Karpas-422 (cell line): ENCODE results near the gene KCNQ1. TPM values are rescaled to one million over a fixed set of nuclear protein-coding genes. Genes with fewer than 3 reads are reported as not detected.

ENCODE experiments used
- DNase-seq: peaks from one replicate; pipeline ENCODE4 v3.0.0-alpha.2; 2015
- H2AFZ ChIP-seq: fragments of 200-600 bp; sonication (generic); 2 replicates; pipeline ENCODE4 v1.6.1; 2014; ENCODE audit warnings: antibody characterized with exemption, low read length, mixed read lengths
- H3K27ac ChIP-seq: fragments of 200-600 bp; sonication (generic); 2 replicates; pipeline ENCODE4 v1.5.1; 2014; ENCODE audit warnings: mild to moderate bottlenecking, low read length, moderate library complexity
- H3K27me3 ChIP-seq: fragments of 200-600 bp; sonication (generic); 2 replicates; pipeline ENCODE4 v1.6.1; 2014; ENCODE audit warnings: low read length, mixed read lengths
- H3K36me3 ChIP-seq: fragments of 200-600 bp; sonication (generic); 2 replicates; pipeline ENCODE4 v1.6.1; 2014; ENCODE audit warnings: low read length, mixed read lengths; ENCODE audit not compliant: insufficient read depth
- H3K4me1 ChIP-seq: fragments of 200-600 bp; sonication (generic); 2 replicates; pipeline ENCODE4 v1.6.1; 2014; ENCODE audit warnings: mild to moderate bottlenecking, low read length, mixed read lengths
- H3K4me2 ChIP-seq: fragments of 200-600 bp; sonication (generic); 2 replicates; pipeline ENCODE4 v1.6.1; 2014; ENCODE audit warnings: low read length, low read depth, mild to moderate bottlenecking; ENCODE audit not compliant: poor library complexity, severe bottlenecking
- H3K4me3 ChIP-seq: fragments of 200-600 bp; sonication (generic); 2 replicates; pipeline ENCODE4 v1.5.1; 2014; ENCODE audit warnings: mild to moderate bottlenecking, antibody characterized with exemption, low read length, mixed read lengths
- H3K79me2 ChIP-seq: fragments of 200-600 bp; sonication (generic); 2 replicates; pipeline ENCODE4 v1.6.1; 2014; ENCODE audit warnings: mild to moderate bottlenecking, low read length, mixed read lengths
- H3K9ac ChIP-seq: fragments of 200-600 bp; sonication (generic); 2 replicates; pipeline ENCODE4 v1.6.0; 2014; ENCODE audit warnings: low read length
- H3K9me2 ChIP-seq: fragments of 200-600 bp; sonication (generic), shearing (Covaris generic); replicated peaks from 2 replicates; pipeline ENCODE4 v1.6.0; 2014; ENCODE audit warnings: mild to moderate bottlenecking, low read length, moderate library complexity; ENCODE audit not compliant: insufficient read depth
- H3K9me3 ChIP-seq: fragments of 300-700, 200-600 bp; sonication (generic); 2 replicates; pipeline ENCODE4 v1.6.1; 2014; ENCODE audit warnings: low read length, mixed read lengths
- H4K20me1 ChIP-seq: fragments of 200-600 bp; sonication (generic); 2 replicates; pipeline ENCODE4 v1.6.1; 2014; ENCODE audit warnings: mild to moderate bottlenecking, antibody characterized with exemption, low read length, low read depth; ENCODE audit not compliant: insufficient read depth
- total RNA-seq: library from RNA; depleted of rRNA; stranded (reverse); fragments of >200 nt; shearing (Covaris generic); gene quantifications from 2 replicates; pipeline ENCODE4 v1.2.3, GENCODE V29; 2014; ENCODE audit warnings: low replicate concordance

KCNQ1 gene
- total RNA-seq, 1 experiment from 2014 or later: not detected

GRCh38 chr11:2890466-2891294 is 445.9 kb downstream of the KCNQ1 start:
- Histone ChIP-seq H3K4me1 (peaks cover 3% of the 10 kb centered on the region; the same call in 1 of the 2 replicates), H3K4me3 (no peak overlapping the region), H3K9me2 (no peaks in the 10 kb centered on the region), H3K27ac (no peak overlapping the region), H3K27me3 (no peaks in the 10 kb centered on the region), H3K4me2 (no peak overlapping the region), H3K9ac (no peak overlapping the region), H3K36me3 (no peaks in the 10 kb centered on the region), H3K79me2 (no peaks in the 10 kb centered on the region), H4K20me1 (no peaks in the 10 kb centered on the region), H3K9me3 (no peaks in the 10 kb centered on the region), H2AFZ (no peak overlapping the region)
- DNase-seq: no peak

GRCh38 chr11:2891326-2892214 is 446.8 kb downstream of the KCNQ1 start:
- Histone ChIP-seq H3K27me3 (no peaks in the 10 kb centered on the region), H3K9me2 (no peaks in the 10 kb centered on the region), H3K79me2 (no peaks in the 10 kb centered on the region), H3K27ac (no peak overlapping the region), H3K4me3 (no peak overlapping the region), H3K4me1 (peaks cover 3% of the 10 kb centered on the region; the same call in 1 of the 2 replicates), H2AFZ (no peak overlapping the region), H3K9me3 (no peaks in the 10 kb centered on the region), H4K20me1 (no peaks in the 10 kb centered on the region), H3K9ac (no peak overlapping the region), H3K36me3 (no peaks in the 10 kb centered on the region), H3K4me2 (no peak overlapping the region)
- DNase-seq: no peak

GRCh38 chr11:2892215-2892966 is 447.6 kb downstream of the KCNQ1 start:
- Histone ChIP-seq H3K9ac (peak overlapping the region; percentile 34; the same call in 1 of the 2 replicates), H3K27me3 (no peaks in the 10 kb centered on the region), H2AFZ (no peak overlapping the region), H4K20me1 (no peaks in the 10 kb centered on the region), H3K9me3 (no peaks in the 10 kb centered on the region), H3K4me3 (peak overlapping the region; percentile 34; the same call in 1 of the 2 replicates), H3K27ac (no peak overlapping the region), H3K36me3 (no peaks in the 10 kb centered on the region), H3K4me1 (peaks cover 3% of the 10 kb centered on the region; the same call in 1 of the 2 replicates), H3K79me2 (no peaks in the 10 kb centered on the region), H3K4me2 (peak overlapping the region; percentile 40), H3K9me2 (no peaks in the 10 kb centered on the region)
- peak; percentile 76 for DNase-seq

- peak; percentile 67 for DNase-seq
- H3K79me2 ChIP-seq: no peaks in the 10 kb centered on the region
- peak overlapping the region; percentile 34; the same call in 1 of the 2 replicates for H3K9ac ChIP-seq
- no peaks in the 10 kb centered on the region for H3K9me2 ChIP-seq
- H3K4me3 ChIP-seq: no peak overlapping the region; the same call in 1 of the 2 replicates
- no peak overlapping the region for H2AFZ ChIP-seq
- H3K27ac ChIP-seq: no peak overlapping the region
- H3K4me2 ChIP-seq: no peak overlapping the region
- no peaks in the 10 kb centered on the region for H3K27me3 ChIP-seq
- H3K36me3 ChIP-seq: no peaks in the 10 kb centered on the region
- H3K9me3 ChIP-seq: no peaks in the 10 kb centered on the region
- H4K20me1 ChIP-seq: no peaks in the 10 kb centered on the region
- H3K4me1 ChIP-seq: peaks cover 3% of the 10 kb centered on the region; the same call in 1 of the 2 replicates
These were observed 448.2 kb downstream of the KCNQ1 start for GRCh38 chr11:2892967-2893528.

- no peaks in the 10 kb centered on the region for H3K79me2 ChIP-seq
- no peaks in the 10 kb centered on the region for H4K20me1 ChIP-seq
- no peak for DNase-seq
- H3K36me3 ChIP-seq: no peaks in the 10 kb centered on the region
- H3K27me3 ChIP-seq: no peaks in the 10 kb centered on the region
- H3K4me2 ChIP-seq: no peak overlapping the region
- no peaks in the 10 kb centered on the region for H3K9me2 ChIP-seq
- H3K4me1 ChIP-seq: peaks cover 3% of the 10 kb centered on the region; the same call in 1 of the 2 replicates
- H2AFZ ChIP-seq: no peak overlapping the region
- no peak overlapping the region for H3K27ac ChIP-seq
- H3K9ac ChIP-seq: no peak overlapping the region
- no peak overlapping the region for H3K4me3 ChIP-seq
- no peaks in the 10 kb centered on the region for H3K9me3 ChIP-seq
These were observed 449.1 kb downstream of the KCNQ1 start for GRCh38 chr11:2893935-2894334.

- no peaks in the 10 kb centered on the region for H3K9me2 ChIP-seq
- no peak overlapping the region for H3K4me3 ChIP-seq
- no peak overlapping the region for H3K9ac ChIP-seq
- no peaks in the 10 kb centered on the region for H3K79me2 ChIP-seq
- no peaks in the 10 kb centered on the region for H3K9me3 ChIP-seq
- H3K27me3 ChIP-seq: no peaks in the 10 kb centered on the region
- H3K4me1 ChIP-seq: peaks cover 3% of the 10 kb centered on the region; the same call in 1 of the 2 replicates
- DNase-seq: no peak
- H4K20me1 ChIP-seq: no peaks in the 10 kb centered on the region
- no peak overlapping the region for H3K4me2 ChIP-seq
- H3K27ac ChIP-seq: no peak overlapping the region
- no peak overlapping the region for H2AFZ ChIP-seq
- H3K36me3 ChIP-seq: no peaks in the 10 kb centered on the region
These were observed 451.2 kb downstream of the KCNQ1 start for GRCh38 chr11:2896047-2896446.

- H2AFZ ChIP-seq: no peak overlapping the region
- H3K9me3 ChIP-seq: no peaks in the 10 kb centered on the region
- no peaks in the 10 kb centered on the region for H3K36me3 ChIP-seq
- H4K20me1 ChIP-seq: no peaks in the 10 kb centered on the region
- H3K27me3 ChIP-seq: no peaks in the 10 kb centered on the region
- no peak for DNase-seq
- no peak overlapping the region for H3K27ac ChIP-seq
- no peak overlapping the region for H3K4me2 ChIP-seq
- H3K4me1 ChIP-seq: peaks cover 10% of the 10 kb centered on the region
- H3K9me2 ChIP-seq: no peaks in the 10 kb centered on the region
- no peak overlapping the region for H3K9ac ChIP-seq
- no peaks in the 10 kb centered on the region for H3K79me2 ChIP-seq
- no peak overlapping the region for H3K4me3 ChIP-seq
These were observed 452.2 kb downstream of the KCNQ1 start for GRCh38 chr11:2897048-2897447.
